ENCODE data around the gene SLC2A5. TPM values are rescaled to one million over a fixed set of nuclear protein-coding genes. Genes with fewer than 3 reads are reported as not detected.
"Not testable (repeated sequence)": the region's sequence is repeated elsewhere in the genome, so short reads cannot be mapped to it uniquely, and the experiment has no call there.

The SLC2A5 gene
- total RNA-seq, 2 experiments from 2014 or later = 0.25 TPM; not detected in 1

- Mint-ChIP-seq H3K27ac (no peak overlapping the region), H3K9me3 (no peaks in the 10 kb centered on the region), H3K4me3 (no peak overlapping the region), H3K4me1 (no peaks in the 10 kb centered on the region), H3K27me3 (peaks cover 10% of the 10 kb centered on the region), H3K36me3 (ENCODE audit: low read depth) (no peaks in the 10 kb centered on the region)
- no peak for DNase-seq
- ChIA-PET POLR2A (no interaction called here), CTCF (interaction anchor here (3.2 kb wide), 1 partner anchor 12 kb away, joined by 19 read pairs; no protein-coding TSS in a partner anchor)
Observed at GRCh38 chr1:9016455-9016854, 53.0 kb downstream of the SLC2A5 start.

DNA sequence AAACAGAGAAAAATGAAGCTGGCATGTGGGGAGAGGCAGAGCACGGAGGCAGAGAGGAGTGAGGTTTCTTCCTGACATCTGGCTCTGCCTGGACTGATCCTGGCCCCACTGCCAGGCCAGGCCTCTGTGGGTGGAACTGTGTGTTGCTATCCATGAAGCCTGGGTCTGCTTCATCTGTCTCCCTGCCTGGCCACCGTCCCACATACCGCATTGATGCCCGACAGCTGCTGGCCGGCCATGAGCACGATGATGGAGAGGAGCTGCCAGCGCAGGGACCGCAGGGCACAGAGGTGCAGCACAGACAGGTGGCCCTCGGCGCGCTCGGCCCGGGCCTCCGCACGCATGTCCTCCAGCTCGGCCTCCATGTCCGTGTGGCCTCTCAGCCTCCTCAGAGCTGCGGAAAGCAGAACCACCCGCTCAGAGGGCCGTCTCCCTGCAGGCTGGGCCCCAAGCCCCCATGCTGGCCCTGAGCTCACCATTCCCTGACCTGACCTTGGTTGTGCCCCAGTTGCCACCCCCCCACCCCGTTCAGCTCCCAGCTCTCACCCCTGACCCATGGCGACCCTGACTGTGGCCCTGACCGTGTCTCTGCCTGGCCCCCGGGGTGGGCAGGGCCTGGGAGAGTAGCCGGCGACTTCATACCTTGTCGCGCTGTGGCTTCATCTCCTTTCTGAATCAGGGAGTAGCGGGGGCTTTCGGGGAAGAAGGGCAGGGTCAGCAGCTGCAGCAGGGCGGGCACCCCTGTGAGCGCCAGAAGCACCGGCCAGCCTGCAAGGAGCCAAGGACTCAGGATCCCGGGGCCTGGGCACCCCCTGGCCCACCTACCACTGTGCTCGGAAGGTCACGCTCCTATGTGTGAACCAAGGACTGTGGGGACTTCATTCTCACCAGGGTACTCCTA, 54.7 kb downstream of the SLC2A5 start:
- H3K27ac Mint-ChIP-seq = no peak overlapping the region
- no peaks in the 10 kb centered on the region for H3K9me3 Mint-ChIP-seq
- CTCF ChIA-PET = interaction anchor here (0.9 to 3.2 kb wide), 2 partner anchors 10 to 166 kb away, joined by 5 to 19 read pairs; no protein-coding TSS in a partner anchor
- peaks cover 6% of the 10 kb centered on the region for H3K4me1 Mint-ChIP-seq
- peaks cover 5% of the 10 kb centered on the region for H3K27me3 Mint-ChIP-seq
- POLR2A ChIA-PET = interaction anchor here (0.6 to 0.7 kb wide), 2 partner anchors 65 to 88 kb away, joined by 3 to 5 read pairs; no protein-coding TSS in a partner anchor
- no peaks in the 10 kb centered on the region for H3K36me3 Mint-ChIP-seq (ENCODE audit: low read depth)
- no peak overlapping the region for H3K4me3 Mint-ChIP-seq
- DNase-seq = no peak

- ChIA-PET CTCF (interaction anchor here (3.2 kb wide), 1 partner anchor 9 kb away, joined by 19 read pairs; no protein-coding TSS in a partner anchor), POLR2A (interaction anchor here (0.7 kb wide), 1 partner anchor 89 kb away, joined by 3 read pairs; no protein-coding TSS in a partner anchor)
- Mint-ChIP-seq H3K4me1 (peaks cover 6% of the 10 kb centered on the region), H3K36me3 (ENCODE audit: low read depth) (no peaks in the 10 kb centered on the region), H3K27me3 (peaks cover 5% of the 10 kb centered on the region), H3K9me3 (no peaks in the 10 kb centered on the region), H3K27ac (no peak overlapping the region), H3K4me3 (no peak overlapping the region)
- no peak for DNase-seq
Observed at GRCh38 chr1:9013819-9014218, 55.6 kb downstream of the SLC2A5 start.

- DNase-seq = no peak
- H3K4me1 Mint-ChIP-seq = peaks cover 6% of the 10 kb centered on the region
- POLR2A ChIA-PET = no interaction called here
- no peaks in the 10 kb centered on the region for H3K9me3 Mint-ChIP-seq
- no peaks in the 10 kb centered on the region for H3K36me3 Mint-ChIP-seq (ENCODE audit: low read depth)
- no peak overlapping the region for H3K27ac Mint-ChIP-seq
- H3K27me3 Mint-ChIP-seq = no peaks in the 10 kb centered on the region
- H3K4me3 Mint-ChIP-seq = no peak overlapping the region
- CTCF ChIA-PET = interaction anchor here (0.6 to 0.8 kb wide), 2 partner anchors 89 to 91 kb away, joined by 4 to 5 read pairs; no protein-coding TSS in a partner anchor
Observed at GRCh38 chr1:9010781-9011323, 58.6 kb downstream of the SLC2A5 start.

DNA sequence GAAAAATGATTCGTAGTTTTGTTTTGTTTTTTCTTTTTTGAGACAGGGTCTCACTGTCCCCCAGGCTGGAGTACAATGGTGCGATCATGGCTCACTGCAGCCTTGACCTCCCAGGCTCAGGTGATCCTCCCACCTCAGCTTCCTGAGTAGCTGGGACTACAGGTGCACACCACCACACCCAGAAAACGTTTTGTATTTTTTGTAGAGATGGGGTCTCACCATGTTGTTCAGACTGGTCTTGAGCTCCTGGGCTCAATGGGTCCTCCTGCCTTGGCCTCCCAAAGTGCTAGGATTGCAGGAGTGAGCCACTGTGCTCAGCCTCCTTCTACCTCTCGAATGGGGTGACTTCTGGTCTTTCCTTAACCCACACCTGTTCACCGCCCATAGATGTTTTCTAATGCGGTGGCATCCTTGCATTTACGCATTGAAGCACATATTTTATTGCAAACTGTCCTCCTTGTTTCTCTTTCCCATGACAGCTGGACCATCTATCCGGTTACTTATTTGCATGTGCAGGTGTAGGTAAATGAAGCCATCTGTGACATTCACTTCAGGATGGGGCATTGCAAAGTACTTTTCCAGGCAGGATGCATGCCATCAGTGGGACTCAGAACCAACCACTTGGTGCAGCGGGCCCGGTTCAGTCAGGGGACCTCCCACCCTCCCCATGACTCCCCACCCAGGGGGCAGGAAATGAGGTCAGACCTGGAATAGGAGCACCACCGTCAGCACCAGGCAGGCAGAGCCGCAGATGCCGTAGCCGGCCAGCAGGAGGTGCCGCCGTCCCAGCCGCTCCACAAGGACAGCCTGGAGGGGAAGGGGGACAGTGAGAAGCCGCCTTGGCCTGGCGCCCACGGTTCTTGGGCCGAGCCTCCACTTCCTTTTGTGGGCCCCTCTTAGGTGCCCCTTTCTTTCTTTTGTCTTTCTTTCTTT, 59.7 kb downstream of the SLC2A5 start:
- CTCF ChIA-PET = interaction anchor here (0.7 to 1.0 kb wide), 3 partner anchors 92 to 93 kb away, joined by 4 to 5 read pairs (median 5); no protein-coding TSS in a partner anchor
- no peak overlapping the region for H3K4me3 Mint-ChIP-seq
- DNase-seq = peak; percentile 39
- H3K27ac Mint-ChIP-seq = no peak overlapping the region
- no peaks in the 10 kb centered on the region for H3K27me3 Mint-ChIP-seq
- POLR2A ChIA-PET = no interaction called here
- H3K4me1 Mint-ChIP-seq = peaks cover 11% of the 10 kb centered on the region
- no peaks in the 10 kb centered on the region for H3K9me3 Mint-ChIP-seq
- H3K36me3 Mint-ChIP-seq (ENCODE audit: low read depth) = no peaks in the 10 kb centered on the region

DNA sequence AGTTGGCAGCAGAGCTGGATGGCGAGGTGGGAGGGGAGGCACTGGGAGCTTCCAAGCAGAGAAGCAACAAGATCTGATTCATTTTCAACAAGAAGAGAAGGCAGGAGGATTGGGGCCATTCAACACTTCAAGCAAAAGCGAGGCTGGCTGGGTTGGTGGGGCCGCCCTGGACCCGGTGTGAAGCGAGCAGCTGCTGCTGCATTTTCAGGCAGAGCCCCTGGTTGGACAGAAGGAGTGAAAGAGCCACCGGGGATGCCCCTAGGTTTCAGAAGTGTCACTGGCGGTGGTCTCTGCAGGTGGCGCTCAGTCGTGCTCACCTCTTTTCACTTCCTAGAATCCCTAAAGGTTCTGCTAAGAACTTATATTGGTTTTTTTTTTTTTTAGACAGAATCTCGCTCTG, 61.2 kb downstream of the SLC2A5 start:
- H3K4me1 Mint-ChIP-seq = peaks cover 16% of the 10 kb centered on the region
- ChIA-PET POLR2A (no interaction called here), CTCF (interaction anchor here (1.0 to 2.0 kb wide), 3 partner anchors 21 to 157 kb away, joined by 3 to 7 read pairs (median 7); no protein-coding TSS in a partner anchor)
- no peak overlapping the region for H3K4me3 Mint-ChIP-seq
- no peaks in the 10 kb centered on the region for H3K36me3 Mint-ChIP-seq (ENCODE audit: low read depth)
- H3K27ac Mint-ChIP-seq = no peak overlapping the region
- no peak for DNase-seq
- no peaks in the 10 kb centered on the region for H3K9me3 Mint-ChIP-seq
- H3K27me3 Mint-ChIP-seq = peaks cover 1% of the 10 kb centered on the region

DNA sequence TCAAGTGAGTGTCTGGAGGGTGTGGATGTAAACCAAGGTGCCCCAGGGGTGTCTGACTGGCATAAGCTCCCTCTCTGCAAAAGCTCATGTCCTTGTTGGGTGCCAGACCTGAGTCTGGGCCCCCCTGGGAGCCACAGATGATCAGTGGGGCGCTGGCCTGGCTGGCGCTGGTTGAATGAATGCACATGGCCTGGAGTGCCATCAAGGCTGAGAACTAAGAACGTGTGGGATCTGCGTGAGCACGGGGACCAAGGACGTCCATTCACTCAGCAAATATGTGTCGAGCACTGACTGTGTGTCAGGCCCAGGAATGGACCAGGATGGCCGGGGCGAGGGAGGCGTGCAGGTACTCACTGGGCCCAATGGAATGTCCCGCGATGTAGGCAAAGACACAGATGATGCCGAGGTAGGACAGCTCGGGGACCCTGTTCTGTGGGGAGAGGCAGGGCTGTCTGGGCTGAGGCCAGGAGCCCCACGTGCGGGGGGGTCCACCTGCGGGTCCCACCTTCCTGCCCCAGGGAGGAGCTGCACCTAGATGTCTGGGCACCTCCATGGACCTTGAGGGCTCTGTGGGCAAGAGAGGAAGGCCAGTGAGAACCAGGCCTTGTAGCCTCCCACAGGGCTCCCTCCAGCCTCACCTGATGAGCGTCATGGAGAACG, 62.3 kb downstream of the SLC2A5 start:
- POLR2A ChIA-PET = no interaction called here

DNA sequence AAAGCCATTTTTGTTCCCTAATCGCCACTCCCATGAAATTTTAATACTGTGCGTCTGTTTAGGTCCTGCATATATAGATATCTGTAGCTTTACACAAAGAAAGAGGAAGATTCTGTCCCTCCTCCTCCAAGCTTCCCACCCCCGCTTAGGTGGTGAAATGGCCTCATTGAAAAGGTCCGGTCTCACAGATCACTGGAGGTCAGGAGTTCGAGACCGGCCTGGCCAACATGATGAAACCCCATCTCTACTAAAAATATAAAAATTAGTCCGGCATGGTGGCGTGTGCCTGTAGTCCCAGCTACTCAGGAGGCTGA, 64.1 kb downstream of the SLC2A5 start:
- H3K27ac Mint-ChIP-seq = no peak overlapping the region
- CTCF ChIA-PET = interaction anchor here (0.6 to 5.2 kb wide), 63 partner anchors 10 to 804 kb away, joined by 3 to 197 read pairs (median 6); partner anchors contain the start of gene ENO1
- H3K36me3 Mint-ChIP-seq (ENCODE audit: low read depth) = no peaks in the 10 kb centered on the region
- no peak overlapping the region for H3K4me3 Mint-ChIP-seq
- no peak for DNase-seq
- peaks cover 2% of the 10 kb centered on the region for H3K27me3 Mint-ChIP-seq
- POLR2A ChIA-PET = interaction anchor here (0.8 to 2.9 kb wide), 14 partner anchors 15 to 156 kb away, joined by 3 to 21 read pairs (median 3); partner anchors contain the start of gene ENO1
- H3K4me1 Mint-ChIP-seq = peaks cover 10% of the 10 kb centered on the region
- no peaks in the 10 kb centered on the region for H3K9me3 Mint-ChIP-seq

More for the DNA sequence above, 62.3 kb downstream of the SLC2A5 start:
- CTCF ChIA-PET = interaction anchor here (1.8 to 5.2 kb wide), 4 partner anchors 20 to 148 kb away, joined by 7 to 72 read pairs (median 10); no protein-coding TSS in a partner anchor
- Mint-ChIP-seq H3K4me1 (peaks cover 16% of the 10 kb centered on the region), H3K36me3 (ENCODE audit: low read depth) (no peaks in the 10 kb centered on the region), H3K27me3 (peaks cover 2% of the 10 kb centered on the region), H3K9me3 (no peaks in the 10 kb centered on the region), H3K27ac (no peak overlapping the region), H3K4me3 (no peak overlapping the region)
- DNase-seq = no peak

- peaks cover 2% of the 10 kb centered on the region for H3K27me3 Mint-ChIP-seq
- H3K4me1 Mint-ChIP-seq = peaks cover 10% of the 10 kb centered on the region
- no peak overlapping the region for H3K4me3 Mint-ChIP-seq
- H3K9me3 Mint-ChIP-seq = no peaks in the 10 kb centered on the region
- DNase-seq = peak; percentile 87
- H3K36me3 Mint-ChIP-seq (ENCODE audit: low read depth) = no peaks in the 10 kb centered on the region
- CTCF ChIA-PET = interaction anchor here (0.5 to 5.2 kb wide), 78 partner anchors 9 to 946 kb away, joined by 3 to 197 read pairs (median 5); partner anchors contain the start of genes ENO1 and RERE
- POLR2A ChIA-PET = interaction anchor here (0.6 to 2.9 kb wide), 15 partner anchors 14 to 155 kb away, joined by 3 to 21 read pairs (median 3); partner anchors contain the start of gene ENO1
- H3K27ac Mint-ChIP-seq = no peak overlapping the region
Observed at GRCh38 chr1:9004700-9005394, 64.6 kb downstream of the SLC2A5 start.

- H3K27me3 Mint-ChIP-seq = peaks cover 5% of the 10 kb centered on the region
- CTCF ChIA-PET = interaction anchor here (0.6 to 5.2 kb wide), 32 partner anchors 8 to 443 kb away, joined by 3 to 197 read pairs (median 10); partner anchors contain the start of gene ENO1
- H3K27ac Mint-ChIP-seq = no peak overlapping the region
- H3K4me1 Mint-ChIP-seq = peaks cover 10% of the 10 kb centered on the region
- POLR2A ChIA-PET = interaction anchor here (0.9 to 2.9 kb wide), 8 partner anchors 17 to 140 kb away, joined by 3 to 21 read pairs (median 6); partner anchors contain the start of gene ENO1
- H3K9me3 Mint-ChIP-seq = no peaks in the 10 kb centered on the region
- no peak overlapping the region for H3K4me3 Mint-ChIP-seq
- DNase-seq = no peak
- no peaks in the 10 kb centered on the region for H3K36me3 Mint-ChIP-seq (ENCODE audit: low read depth)
Observed at GRCh38 chr1:9004031-9004699, 65.3 kb downstream of the SLC2A5 start.

DNA sequence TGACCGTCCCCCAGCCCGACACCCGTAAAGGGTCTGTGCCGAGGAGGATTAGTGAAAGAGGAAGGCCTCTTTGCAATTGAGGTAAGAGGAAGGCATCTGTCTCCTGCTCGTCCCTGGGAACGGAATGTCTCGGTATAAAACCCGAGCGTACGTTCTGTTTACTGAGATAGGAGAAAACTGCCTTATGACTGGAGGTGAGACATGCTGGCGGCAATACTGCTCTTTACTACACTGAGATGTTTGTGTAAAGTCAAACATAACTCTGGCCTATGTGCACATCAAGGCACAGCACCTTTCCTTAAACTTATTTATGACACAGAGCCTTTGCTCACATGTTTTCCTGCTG, 67.2 kb downstream of the SLC2A5 start:
- H3K36me3 Mint-ChIP-seq (ENCODE audit: low read depth); H3K9me3 Mint-ChIP-seq; H3K4me3 Mint-ChIP-seq; DNase-seq; H3K4me1 Mint-ChIP-seq; POLR2A ChIA-PET; H3K27ac Mint-ChIP-seq: not testable (repeated sequence)
- CTCF ChIA-PET = interaction anchor here (5.2 kb wide), 1 partner anchor 143 kb away, joined by 72 read pairs; no protein-coding TSS in a partner anchor
- peaks cover 10% of the 10 kb centered on the region for H3K27me3 Mint-ChIP-seq
